Subcutaneous adipose tissue (tissue), 4 donors: ENCODE data around the gene RASGRF1. TPM values are rescaled to one million over a fixed set of nuclear protein-coding genes. Genes with fewer than 3 reads are reported as not detected.

Source experiments
- CTCF ChIP-seq: fragments of 450-650 bp; IDR thresholded peaks from one replicate; pipeline ENCODE4 v1.5.1; 2016; ENCODE audit warnings: low read depth, mild to moderate bottlenecking, control low read depth, antibody characterized with exemption, moderate library complexity
- total RNA-seq, 4 donors: library from RNA; depleted of rRNA; stranded (reverse); fragments of >200 nt; gene quantifications; one replicate each; pipeline ENCODE4 v1.1.0, GENCODE V29; 2016

Gene RASGRF1
- total RNA-seq, 4 donors from 2014 or later = under 0.01 to 1.7 (median 0.22) TPM; not detected in 1

DNA sequence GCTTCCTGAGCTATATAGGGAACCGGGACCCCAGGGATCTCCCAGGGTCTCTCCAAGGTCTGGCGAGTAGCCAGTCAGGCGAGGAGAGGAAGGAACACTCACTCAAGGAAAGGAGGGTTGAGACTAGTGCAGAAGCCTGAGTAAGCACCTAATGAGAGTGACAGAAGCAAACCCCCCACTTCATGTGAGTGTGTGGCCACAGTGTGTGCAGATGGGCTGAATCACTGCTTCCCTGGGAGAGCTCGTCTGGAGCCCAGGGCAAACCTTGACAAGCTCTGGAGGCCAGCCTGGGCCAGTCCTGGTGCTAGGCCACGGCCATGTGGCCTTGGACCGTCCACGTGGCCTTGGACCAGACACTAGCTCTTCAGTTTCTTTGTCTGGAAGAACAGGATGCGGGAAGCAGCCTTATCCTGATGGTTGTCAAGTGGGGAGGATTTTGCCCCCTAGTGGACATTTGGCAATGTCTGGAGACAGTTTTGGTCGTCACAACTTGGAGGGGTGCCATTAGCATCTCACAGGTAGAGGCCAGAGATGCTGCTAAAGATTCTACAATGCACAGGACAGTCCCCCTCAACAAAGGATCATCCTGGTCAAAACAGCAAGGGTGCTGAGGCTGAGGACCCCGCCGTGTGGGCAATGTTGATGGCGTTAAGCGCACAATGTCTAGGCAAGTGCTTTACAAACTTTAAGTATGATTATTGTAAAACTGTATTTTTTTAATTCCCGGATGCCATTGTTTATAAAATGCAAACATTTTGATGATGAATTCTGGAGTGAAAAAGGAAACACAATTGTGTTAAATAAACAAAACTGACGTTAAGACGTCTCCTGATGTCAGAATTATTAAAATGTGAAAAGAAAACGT, 110.9 kb downstream of the RASGRF1 start:
- TF ChIP-seq CTCF = no peak

- TF ChIP-seq CTCF = no peak
Measured at GRCh38 chr15:78978601-78979179, 111.9 kb downstream of the RASGRF1 start.

- no peak for TF ChIP-seq CTCF
Measured at GRCh38 chr15:78977591-78978347, 112.8 kb downstream of the RASGRF1 start.

DNA sequence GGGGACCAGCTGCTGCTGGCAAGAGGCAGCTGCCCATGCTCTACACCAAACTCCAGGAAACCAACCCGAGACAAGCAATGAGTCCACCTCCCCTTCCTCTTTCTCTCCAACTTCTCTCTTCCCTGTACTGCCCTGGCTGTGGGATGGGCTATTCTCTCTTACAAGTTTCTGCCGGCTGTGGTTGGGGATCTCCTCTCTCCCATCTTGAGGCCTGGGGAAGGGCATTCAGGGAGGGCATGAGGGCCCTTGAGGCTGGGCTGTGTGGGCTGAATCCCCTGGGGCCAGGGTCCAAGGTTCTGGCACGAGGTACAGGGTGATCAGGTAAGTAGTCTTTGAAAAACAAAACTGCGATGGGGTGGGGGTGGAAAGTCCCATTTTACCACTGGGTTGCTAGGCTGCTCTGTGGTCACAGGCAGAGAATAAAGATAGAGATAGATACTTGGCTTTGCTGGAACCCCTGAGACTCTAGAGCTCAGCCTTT, 113.4 kb downstream of the RASGRF1 start:
- no peak for TF ChIP-seq CTCF

DNA sequence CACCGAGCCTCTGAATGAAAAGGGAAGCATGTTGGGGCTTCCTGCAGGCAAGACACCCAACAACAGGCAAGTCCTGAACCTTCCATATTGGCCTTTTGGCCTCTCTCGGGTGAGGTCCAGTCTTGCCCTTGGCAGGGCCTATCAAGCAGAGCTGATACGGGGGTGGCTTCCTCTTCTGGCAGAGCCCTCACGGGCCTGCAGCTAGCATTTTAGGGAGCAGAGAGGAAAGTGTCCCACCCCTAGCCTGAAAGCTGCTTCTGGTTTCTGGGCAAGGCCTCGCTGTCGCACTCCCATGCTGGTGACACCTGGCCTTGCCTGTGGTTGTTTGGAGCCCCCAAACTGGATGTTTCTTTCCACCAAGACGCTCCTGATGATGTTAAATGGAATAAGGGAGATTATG, 113.9 kb downstream of the RASGRF1 start:
- TF ChIP-seq CTCF = no peak

- no peak for TF ChIP-seq CTCF
Measured at GRCh38 chr15:78974272-78974918, 116.2 kb downstream of the RASGRF1 start.
